Measurements from ENCODE around the gene UBE2L6. TPM values are rescaled to one million over a fixed set of nuclear protein-coding genes. Genes with fewer than 3 reads are reported as not detected.

Gene UBE2L6
- polyA plus RNA-seq, 2 of the 4 experiments (the other 2 are of a cell fraction): 14.8 to 18.2 TPM

DNA sequence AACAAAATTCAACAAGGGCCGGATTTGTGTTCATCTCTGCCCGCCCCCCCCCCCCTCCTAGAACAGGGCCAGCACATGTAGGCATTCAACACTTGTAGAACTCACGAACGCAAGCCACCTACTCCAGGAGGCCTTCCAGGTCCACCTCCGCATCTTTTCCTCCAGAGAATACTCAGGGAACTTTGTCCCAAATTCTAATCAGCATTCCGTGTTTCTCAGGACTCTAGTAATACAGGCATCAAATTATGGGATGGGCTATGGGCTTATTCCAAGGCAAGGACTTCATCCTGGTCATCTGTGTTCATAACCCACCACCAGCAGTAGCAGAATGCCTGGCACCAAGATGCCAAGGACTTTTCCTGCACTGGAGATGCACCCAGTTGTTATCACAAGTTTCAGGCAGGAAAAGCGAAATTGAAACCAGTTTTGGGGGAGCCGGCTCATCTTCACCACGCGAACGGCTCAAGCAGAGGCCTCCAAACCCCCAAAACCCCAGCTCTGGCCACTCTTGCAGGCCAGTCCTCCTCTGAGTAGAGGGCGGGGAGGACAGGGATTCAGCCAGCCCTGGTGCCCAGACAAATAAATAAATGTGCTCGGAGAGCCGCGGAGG, 462 bp downstream of the UBE2L6 start:
- ChIA-PET CTCF (interaction anchor here (0.7 to 9.2 kb wide), 31 partner anchors 9 to 1295 kb away, joined by 3 to 318 read pairs (median 6); partner anchors contain the start of genes CLP1, P2RX3, SLC43A1 and SMTNL1), POLR2A (interaction anchor here (0.6 to 2.5 kb wide), 5 partner anchors 30 to 79 kb away, joined by 3 to 16 read pairs (median 4); no protein-coding TSS in a partner anchor)
- Histone ChIP-seq H3K4me3 (peak overlapping the region; percentile 72), H3K4me1 (peaks cover 20% of the 10 kb centered on the region), H3K9me3 (no peaks in the 10 kb centered on the region), H3K4me2 (peak overlapping the region; percentile 95), H3K27ac (peak overlapping the region; percentile 74 to 89)
- DNase-seq (ENCODE audit: low read depth in 1 of 2, low spot score in 1 of 2): no peak
- WGBS (ENCODE audit: missing lambda C conversion rate): 48% methylated on average over 15 of the region's 15 CpGs
- ATAC-seq: no peak; a peak in 2 of 6 replicates
- no peak for TF ChIP-seq MYC (IDR thresholded peaks at IDR 0.05; ENCODE audit: borderline replicate concordance, low read length)
- TF ChIP-seq, protein P1, sequence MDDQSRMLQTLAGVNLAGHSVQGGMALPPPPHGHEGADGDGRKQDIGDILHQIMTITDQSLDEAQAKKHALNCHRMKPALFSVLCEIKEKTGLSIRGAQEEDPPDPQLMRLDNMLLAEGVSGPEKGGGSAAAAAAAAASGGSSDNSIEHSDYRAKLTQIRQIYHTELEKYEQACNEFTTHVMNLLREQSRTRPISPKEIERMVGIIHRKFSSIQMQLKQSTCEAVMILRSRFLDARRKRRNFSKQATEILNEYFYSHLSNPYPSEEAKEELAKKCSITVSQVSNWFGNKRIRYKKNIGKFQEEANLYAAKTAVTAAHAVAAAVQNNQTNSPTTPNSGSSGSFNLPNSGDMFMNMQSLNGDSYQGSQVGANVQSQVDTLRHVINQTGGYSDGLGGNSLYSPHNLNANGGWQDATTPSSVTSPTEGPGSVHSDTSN (IDR thresholded peaks at IDR 0.05): no peak
- no peak for TF ChIP-seq CEBPB (IDR thresholded peaks at IDR 0.05)
- no peak for TF ChIP-seq HDAC2 (IDR thresholded peaks at IDR 0.05)
- TF ChIP-seq, protein P2, sequence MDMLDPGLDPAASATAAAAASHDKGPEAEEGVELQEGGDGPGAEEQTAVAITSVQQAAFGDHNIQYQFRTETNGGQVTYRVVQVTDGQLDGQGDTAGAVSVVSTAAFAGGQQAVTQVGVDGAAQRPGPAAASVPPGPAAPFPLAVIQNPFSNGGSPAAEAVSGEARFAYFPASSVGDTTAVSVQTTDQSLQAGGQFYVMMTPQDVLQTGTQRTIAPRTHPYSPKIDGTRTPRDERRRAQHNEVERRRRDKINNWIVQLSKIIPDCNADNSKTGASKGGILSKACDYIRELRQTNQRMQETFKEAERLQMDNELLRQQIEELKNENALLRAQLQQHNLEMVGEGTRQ (IDR thresholded peaks at IDR 0.05): no peak
- no peak for TF ChIP-seq SMC3 (IDR thresholded peaks at IDR 0.05)
- no peak for TF ChIP-seq TP53 (CRISPR knock-in tag; IDR thresholded peaks at IDR 0.05)
- no peak for TF ChIP-seq HOXB13 (CRISPR knock-in tag; IDR thresholded peaks at IDR 0.05; ENCODE audit: low read depth)
- TF ChIP-seq BHLHE40 (IDR thresholded peaks at IDR 0.05; ENCODE audit: low read depth, low read length): no peak
- TF ChIP-seq POLR2AphosphoS2 (conservative IDR thresholded peaks at IDR 0.05; ENCODE audit: low read length): no peak
- no peak for TF ChIP-seq ESRRA (IDR thresholded peaks at IDR 0.05; ENCODE audit: borderline replicate concordance, low read length)
- no peak for TF ChIP-seq NR3C1 (IDR thresholded peaks at IDR 0.05)
- TF ChIP-seq ZC3H11A (IDR thresholded peaks at IDR 0.05): no peak
- TF ChIP-seq RARB (CRISPR knock-in tag; IDR thresholded peaks at IDR 0.05): no peak
- TF ChIP-seq, protein P3, sequence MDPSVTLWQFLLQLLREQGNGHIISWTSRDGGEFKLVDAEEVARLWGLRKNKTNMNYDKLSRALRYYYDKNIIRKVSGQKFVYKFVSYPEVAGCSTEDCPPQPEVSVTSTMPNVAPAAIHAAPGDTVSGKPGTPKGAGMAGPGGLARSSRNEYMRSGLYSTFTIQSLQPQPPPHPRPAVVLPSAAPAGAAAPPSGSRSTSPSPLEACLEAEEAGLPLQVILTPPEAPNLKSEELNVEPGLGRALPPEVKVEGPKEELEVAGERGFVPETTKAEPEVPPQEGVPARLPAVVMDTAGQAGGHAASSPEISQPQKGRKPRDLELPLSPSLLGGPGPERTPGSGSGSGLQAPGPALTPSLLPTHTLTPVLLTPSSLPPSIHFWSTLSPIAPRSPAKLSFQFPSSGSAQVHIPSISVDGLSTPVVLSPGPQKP (IDR thresholded peaks at IDR 0.05; ENCODE audit: low read depth, low read length): no peak
- no peak for TF ChIP-seq CBX8 (IDR thresholded peaks at IDR 0.05)
- no peak for TF ChIP-seq RCOR1 (IDR thresholded peaks at IDR 0.05; ENCODE audit: low read depth, low read length)
- no peak for FAIRE-seq

DNA sequence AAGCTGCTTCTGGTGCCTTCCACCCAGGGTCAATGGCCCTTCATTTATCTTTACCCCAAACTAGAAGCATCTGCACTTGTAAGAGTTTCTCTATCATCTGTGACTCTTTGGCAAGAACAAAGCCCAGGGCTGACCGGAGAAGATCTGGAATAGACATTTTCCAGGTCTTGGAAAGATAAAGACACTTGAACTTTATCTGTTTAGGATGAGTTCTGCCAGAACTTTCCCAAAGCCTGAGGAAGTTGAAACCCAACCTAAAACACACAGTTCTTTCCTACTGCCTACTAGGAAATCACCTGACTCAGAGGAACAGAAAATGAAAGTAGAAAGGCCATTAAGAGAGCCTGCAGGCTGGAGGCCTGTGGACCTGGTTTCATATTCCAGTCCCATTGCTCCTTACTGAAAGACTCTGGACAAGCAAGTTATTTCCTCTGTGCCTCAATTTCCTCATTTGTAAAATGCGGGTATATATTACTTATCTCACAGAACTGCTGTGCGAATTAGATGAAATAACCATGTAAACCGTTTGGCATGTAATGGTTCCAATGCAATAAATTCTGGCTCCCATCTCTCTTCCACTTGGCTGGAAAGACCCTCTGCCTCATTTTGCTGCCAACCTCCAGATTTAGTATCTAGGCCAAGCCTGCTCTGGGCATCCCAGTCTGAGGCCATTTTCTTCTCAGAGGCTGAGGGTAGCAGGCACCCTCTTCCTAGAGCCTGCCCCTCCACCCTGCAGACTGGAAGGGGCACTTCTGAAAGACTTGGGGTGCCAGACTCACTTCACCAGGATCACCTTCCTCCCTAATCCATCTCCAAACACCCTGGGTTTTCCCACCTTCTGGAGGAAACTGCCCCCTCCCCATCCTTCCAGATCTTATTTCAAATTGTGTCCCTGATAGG, 1.2 kb downstream of the UBE2L6 start:
- TF ChIP-seq HOXB5 (CRISPR knock-in tag; IDR thresholded peaks at IDR 0.05) (no peak), RCOR1 (IDR thresholded peaks at IDR 0.05; ENCODE audit: low read depth, low read length) (no peak), HOXA7 (CRISPR knock-in tag; IDR thresholded peaks at IDR 0.05) (no peak), FOSL2 (IDR thresholded peaks at IDR 0.05) (no peak), FOSL2 (CRISPR knock-in tag; IDR thresholded peaks at IDR 0.05) (no peak), PHF8 (IDR thresholded peaks at IDR 0.05; ENCODE audit: borderline replicate concordance, low read depth) (no peak), HOXB13 (CRISPR knock-in tag; IDR thresholded peaks at IDR 0.05; ENCODE audit: low read depth) (no peak), NPAS2 (CRISPR knock-in tag; IDR thresholded peaks at IDR 0.05; ENCODE audit: borderline replicate concordance) (no peak), ZC3H11A (IDR thresholded peaks at IDR 0.05) (no peak), CHD4 (IDR thresholded peaks at IDR 0.05; ENCODE audit: borderline replicate concordance) (no peak), RARB (CRISPR knock-in tag; IDR thresholded peaks at IDR 0.05) (no peak)
- TF ChIP-seq, protein P2 (IDR thresholded peaks at IDR 0.05): no peak
- TF ChIP-seq, protein P4, sequence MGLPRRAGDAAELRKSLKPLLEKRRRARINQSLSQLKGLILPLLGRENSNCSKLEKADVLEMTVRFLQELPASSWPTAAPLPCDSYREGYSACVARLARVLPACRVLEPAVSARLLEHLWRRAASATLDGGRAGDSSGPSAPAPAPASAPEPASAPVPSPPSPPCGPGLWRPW (IDR thresholded peaks at IDR 0.05): no peak
- FAIRE-seq (no peak), ATAC-seq (no peak), DNase-seq (ENCODE audit: low read depth in 1 of 2, low spot score in 1 of 2) (no peak)
- POLR2A ChIA-PET: interaction anchor here (2.5 kb wide), 1 partner anchor 75 kb away, joined by 16 read pairs; no protein-coding TSS in a partner anchor
- Histone ChIP-seq H3K4me1 (peaks cover 20% of the 10 kb centered on the region), H3K9me3 (no peaks in the 10 kb centered on the region), H3K4me2 (peak overlapping the region; percentile 95), H3K27ac (peak overlapping the region in 1 of 2 experiments; percentile 89; a peak in 3 of 6 replicates), H3K4me3 (no peak overlapping the region; the same call in 2 of the 3 replicates)
- CTCF ChIA-PET: interaction anchor here (1.1 to 9.2 kb wide), 6 partner anchors 30 to 108 kb away, joined by 3 to 318 read pairs (median 8); partner anchors contain the start of gene SMTNL1
- WGBS (ENCODE audit: missing lambda C conversion rate): 95% methylated on average over 4 of the region's 4 CpGs

Data from A549 (cell line).